WI38 (cell line): Measurements from ENCODE around the gene CLEC2D.
A peak's percentile ranks its signal among the peaks of the same experiment; 100 is the strongest.

Experiments
- H3K4me3 ChIP-seq: 2 replicates; pipeline ENCODE4 v1.5.1; 2011; ENCODE audit warnings: low read depth, mild to moderate bottlenecking, control low read depth, low read length
- TF ChIP-seq, protein P1 (sequence below): IDR thresholded peaks from 2 replicates; pipeline ENCODE4 v1.5.1; 2012; ENCODE audit warnings: low read depth, mild to moderate bottlenecking, control low read depth, low read length

CLEC2D gene

DNA sequence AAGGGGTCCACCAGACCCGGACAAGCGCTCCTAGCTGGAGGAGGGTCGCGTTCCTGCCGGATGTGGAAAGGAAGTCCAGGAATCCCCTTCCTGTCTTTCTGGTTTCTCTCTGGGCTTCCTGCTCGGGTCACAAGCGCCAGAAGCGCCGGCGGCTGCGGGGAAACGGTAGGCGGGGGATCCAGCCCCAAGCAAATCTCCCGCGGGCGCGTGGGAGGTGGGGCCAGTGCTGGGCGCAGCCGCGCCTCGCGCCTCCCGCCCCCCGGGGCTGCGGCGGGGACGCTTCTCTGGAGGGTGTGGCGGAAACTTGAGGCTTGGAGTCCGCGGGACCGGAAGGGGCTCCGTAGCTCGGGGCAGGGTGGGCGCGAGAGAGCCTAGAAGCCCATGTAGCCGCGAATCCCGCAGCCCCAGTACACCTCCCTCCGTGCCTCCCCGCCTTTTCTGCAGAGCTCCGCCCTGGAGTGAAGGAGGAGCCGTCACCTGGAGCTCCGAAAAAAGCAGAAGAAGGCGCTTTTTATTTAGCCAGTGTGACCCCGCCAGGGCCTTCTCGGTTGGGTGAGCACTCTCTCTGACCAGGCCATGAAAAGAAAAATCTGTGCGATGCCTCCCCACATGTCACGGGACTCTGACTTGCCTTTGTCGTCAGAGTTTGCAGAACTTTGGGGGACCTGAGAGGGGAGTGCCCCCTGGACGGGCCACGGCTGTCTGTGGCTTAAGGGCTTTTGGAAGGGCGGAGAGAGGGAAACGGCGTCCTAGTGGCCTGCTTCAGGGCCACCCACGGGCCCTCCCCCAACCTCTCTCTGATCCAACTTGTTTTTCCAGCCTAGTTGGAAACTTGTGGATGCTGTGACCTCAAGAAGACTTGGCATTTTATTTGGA, 21.4 kb upstream of the CLEC2D start:
- TF ChIP-seq, protein P1, sequence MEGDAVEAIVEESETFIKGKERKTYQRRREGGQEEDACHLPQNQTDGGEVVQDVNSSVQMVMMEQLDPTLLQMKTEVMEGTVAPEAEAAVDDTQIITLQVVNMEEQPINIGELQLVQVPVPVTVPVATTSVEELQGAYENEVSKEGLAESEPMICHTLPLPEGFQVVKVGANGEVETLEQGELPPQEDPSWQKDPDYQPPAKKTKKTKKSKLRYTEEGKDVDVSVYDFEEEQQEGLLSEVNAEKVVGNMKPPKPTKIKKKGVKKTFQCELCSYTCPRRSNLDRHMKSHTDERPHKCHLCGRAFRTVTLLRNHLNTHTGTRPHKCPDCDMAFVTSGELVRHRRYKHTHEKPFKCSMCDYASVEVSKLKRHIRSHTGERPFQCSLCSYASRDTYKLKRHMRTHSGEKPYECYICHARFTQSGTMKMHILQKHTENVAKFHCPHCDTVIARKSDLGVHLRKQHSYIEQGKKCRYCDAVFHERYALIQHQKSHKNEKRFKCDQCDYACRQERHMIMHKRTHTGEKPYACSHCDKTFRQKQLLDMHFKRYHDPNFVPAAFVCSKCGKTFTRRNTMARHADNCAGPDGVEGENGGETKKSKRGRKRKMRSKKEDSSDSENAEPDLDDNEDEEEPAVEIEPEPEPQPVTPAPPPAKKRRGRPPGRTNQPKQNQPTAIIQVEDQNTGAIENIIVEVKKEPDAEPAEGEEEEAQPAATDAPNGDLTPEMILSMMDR: no peak
- H3K4me3 ChIP-seq: peak overlapping the region; percentile 78

DNA sequence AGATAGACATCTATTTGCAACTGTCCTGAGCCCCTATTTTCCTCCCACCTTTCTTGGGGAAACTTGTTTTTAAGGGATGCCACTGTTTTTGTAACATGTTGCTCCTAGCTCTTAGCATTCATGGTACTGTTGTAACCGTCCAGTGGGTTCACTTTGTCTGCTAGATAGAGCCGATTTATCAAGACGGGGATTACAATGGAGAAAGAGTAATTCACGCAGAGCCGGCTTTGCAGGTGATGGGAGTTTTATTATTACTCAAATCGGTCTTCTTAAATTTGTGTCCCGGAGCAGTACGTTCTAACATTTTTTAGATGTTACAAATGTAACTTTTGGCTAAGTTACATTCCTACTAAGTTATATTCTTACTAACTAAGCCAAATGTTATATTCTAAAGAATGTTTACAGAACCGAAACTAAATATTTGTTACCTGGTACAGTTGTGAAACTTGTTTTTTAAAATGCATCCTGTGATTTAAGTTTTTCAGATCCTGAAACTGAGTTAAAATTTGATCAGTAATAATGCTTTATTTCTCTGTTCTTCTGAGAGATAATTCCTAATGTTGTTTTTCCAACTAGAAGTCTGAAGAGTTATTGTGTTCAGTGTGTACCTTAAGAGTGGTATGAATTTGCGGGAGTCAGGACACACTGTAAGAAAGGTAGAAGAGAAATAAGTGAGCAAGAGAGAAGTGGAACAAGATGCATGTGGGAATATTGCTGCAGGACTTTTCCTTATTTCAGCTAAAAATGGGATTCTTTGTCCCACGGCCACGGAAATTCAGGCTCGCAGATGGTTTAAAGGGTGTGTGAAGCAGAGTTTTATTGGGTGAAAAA, 20.6 kb upstream of the CLEC2D start:
- peak overlapping the region; percentile 78 for H3K4me3 ChIP-seq
- TF ChIP-seq, protein P1: no peak

GRCh38 chr12:9649532-9649940, 20.0 kb upstream of the CLEC2D start:
- TF ChIP-seq, protein P1: no peak
- peak overlapping the region; percentile 78 for H3K4me3 ChIP-seq

DNA sequence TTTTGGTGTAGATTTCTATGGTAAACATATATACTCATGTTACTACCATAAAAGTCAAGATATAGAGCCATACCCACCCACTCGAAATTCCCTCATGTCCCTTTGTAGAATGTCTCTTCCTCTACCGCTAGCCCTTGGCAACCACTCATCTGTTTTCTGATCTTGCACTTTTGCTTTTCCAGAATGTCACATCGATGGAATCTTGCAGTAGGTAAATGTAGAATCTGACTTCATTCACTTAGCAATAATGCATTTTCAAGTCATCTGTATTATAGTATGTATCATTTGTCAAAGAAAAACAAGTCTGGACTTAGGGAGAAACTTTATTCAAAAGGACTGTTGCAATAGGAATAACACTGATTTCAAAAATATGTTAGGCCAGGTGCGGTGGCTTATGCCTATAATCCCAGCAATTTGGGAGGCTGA, 19.3 kb upstream of the CLEC2D start:
- TF ChIP-seq, protein P1: no peak
- H3K4me3 ChIP-seq: peak overlapping the region; percentile 78

DNA sequence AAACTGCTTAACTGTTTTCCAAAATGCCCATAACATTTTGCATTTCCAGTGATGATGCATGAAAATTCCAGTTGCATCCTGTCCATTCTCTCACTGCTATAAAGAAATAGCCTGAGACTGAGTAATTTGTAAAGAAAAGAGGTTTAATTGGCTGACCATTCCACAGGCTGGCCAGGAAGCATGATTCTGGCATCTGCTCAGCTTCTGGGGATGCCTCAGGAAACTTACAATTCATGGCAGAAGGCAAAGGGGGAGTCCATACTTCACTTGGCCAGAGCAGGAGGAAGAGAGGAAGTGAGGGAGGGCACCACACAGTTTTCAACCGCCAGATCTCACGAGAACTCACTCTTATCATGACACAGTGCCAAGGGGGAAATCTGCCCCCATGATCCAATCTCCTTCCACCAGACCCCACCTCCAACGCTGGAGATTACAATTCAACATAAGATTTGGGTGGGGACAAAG, 18.2 kb upstream of the CLEC2D start:
- TF ChIP-seq, protein P1: no peak
- H3K4me3 ChIP-seq: peak overlapping the region; percentile 78

DNA sequence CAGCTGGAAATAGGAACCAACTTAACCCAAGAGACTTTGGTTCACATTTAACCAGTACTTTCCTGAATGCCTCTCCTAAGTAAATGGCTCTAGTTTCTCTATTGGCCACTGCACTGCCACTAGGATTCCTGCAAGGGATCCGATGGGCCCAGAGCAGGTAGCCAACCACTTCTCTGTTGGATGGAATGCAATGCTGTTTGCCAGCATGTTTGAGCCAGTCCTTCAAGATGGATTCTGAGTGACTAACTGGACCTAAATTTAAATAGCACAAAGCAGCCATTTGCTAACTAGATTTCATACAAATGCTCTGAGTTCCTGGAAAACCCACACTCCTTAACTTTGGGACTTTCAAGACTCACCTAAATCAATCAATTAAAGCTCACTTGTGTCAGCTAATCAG, 9.5 kb upstream of the CLEC2D start:
- TF ChIP-seq, protein P1: no peak
- no peak overlapping the region for H3K4me3 ChIP-seq
